ENCODE data around the gene C1GALT1.
"Not testable (repeated sequence)": the region's sequence is repeated elsewhere in the genome, so short reads cannot be mapped to it uniquely, and the experiment has no call there.

C1GALT1 gene

GRCh38 chr7:7182156-7183060 is at the start of gene C1GALT1:
TSS of gene C1GALT1 (plus strand) at chr7:7182544. CDS start at chr7:7234320, 51,776 bp downstream.
- DNase-seq (ENCODE audit: low spot score): peak; percentile 99

GRCh38 chr7:7134046-7134445 is 48.3 kb upstream of the C1GALT1 start:
- DNase-seq (ENCODE audit: low spot score): no peak

GRCh38 chr7:7135074-7135473 is 47.3 kb upstream of the C1GALT1 start:
- DNase-seq (ENCODE audit: low spot score): no peak

GRCh38 chr7:7135924-7136323 is 46.4 kb upstream of the C1GALT1 start:
- DNase-seq (ENCODE audit: low spot score): not testable (repeated sequence)

- no peak for DNase-seq (ENCODE audit: low spot score)
These were observed 45.6 kb upstream of the C1GALT1 start for GRCh38 chr7:7136466-7137381.

- DNase-seq (ENCODE audit: low spot score): no peak
These were observed 43.4 kb upstream of the C1GALT1 start for GRCh38 chr7:7138897-7139296.

- not testable (repeated sequence) for DNase-seq (ENCODE audit: low spot score)
These were observed 38.9 kb upstream of the C1GALT1 start for GRCh38 chr7:7143404-7143803.

- not testable (repeated sequence) for DNase-seq (ENCODE audit: low spot score)
These were observed 37.2 kb upstream of the C1GALT1 start for GRCh38 chr7:7145151-7145550.

- no peak for DNase-seq (ENCODE audit: low spot score)
These were observed 35.5 kb upstream of the C1GALT1 start for GRCh38 chr7:7146837-7147236.

GRCh38 chr7:7148798-7149481 is 33.4 kb upstream of the C1GALT1 start:
- no peak for DNase-seq (ENCODE audit: low spot score)

- DNase-seq (ENCODE audit: low spot score): no peak
These were observed 31.1 kb upstream of the C1GALT1 start for GRCh38 chr7:7151285-7151684.

- DNase-seq (ENCODE audit: low spot score): no peak
These were observed 30.5 kb upstream of the C1GALT1 start for GRCh38 chr7:7151865-7152264.

GRCh38 chr7:7152315-7152714 is 30.0 kb upstream of the C1GALT1 start:
- no peak for DNase-seq (ENCODE audit: low spot score)

- DNase-seq (ENCODE audit: low spot score): not testable (repeated sequence)
These were observed 28.0 kb upstream of the C1GALT1 start for GRCh38 chr7:7154355-7154754.

GRCh38 chr7:7156663-7157062 is 25.7 kb upstream of the C1GALT1 start:
- DNase-seq (ENCODE audit: low spot score): no peak

- peak; percentile 32 for DNase-seq (ENCODE audit: low spot score)
These were observed 25.0 kb upstream of the C1GALT1 start for GRCh38 chr7:7157177-7157886.

GRCh38 chr7:7157887-7158271 is 24.5 kb upstream of the C1GALT1 start:
- no peak for DNase-seq (ENCODE audit: low spot score)

- DNase-seq (ENCODE audit: low spot score): no peak
These were observed 23.2 kb upstream of the C1GALT1 start for GRCh38 chr7:7159063-7159658.

GRCh38 chr7:7164591-7164990 is 17.8 kb upstream of the C1GALT1 start:
- DNase-seq (ENCODE audit: low spot score): no peak

- no peak for DNase-seq (ENCODE audit: low spot score)
These were observed 17.0 kb upstream of the C1GALT1 start for GRCh38 chr7:7165372-7165771.

- DNase-seq (ENCODE audit: low spot score): no peak
These were observed 16.0 kb upstream of the C1GALT1 start for GRCh38 chr7:7166318-7166717.
